ENCODE results near the gene TMBIM4.

The TMBIM4 gene

DNA sequence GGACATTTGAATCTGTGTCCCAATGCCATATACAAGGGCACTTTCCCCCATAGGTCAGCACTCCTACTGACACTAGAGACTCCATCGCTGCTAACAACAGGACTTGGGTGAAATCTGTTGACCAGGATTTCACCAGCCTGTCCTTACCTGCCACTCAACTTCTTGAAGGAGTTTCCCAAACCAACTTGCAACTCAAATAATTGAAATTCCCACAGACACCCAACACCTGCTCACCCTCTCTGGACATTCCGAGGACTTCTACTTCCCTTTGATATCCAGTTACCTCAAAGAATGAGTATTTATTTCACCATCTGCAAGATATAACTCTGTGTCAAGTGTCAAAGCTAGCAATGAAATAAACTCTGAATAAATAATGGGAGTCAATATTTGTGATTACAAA is 83.8 kb downstream of the TMBIM4 start:
- DNase-seq = no peak
